ENCODE results near the gene PRR5. TPM values are rescaled to one million over a fixed set of nuclear protein-coding genes. Genes with fewer than 3 reads are reported as not detected.

PRR5 gene
- total RNA-seq, 1 experiment from 2014 or later: 11.8 TPM

DNA sequence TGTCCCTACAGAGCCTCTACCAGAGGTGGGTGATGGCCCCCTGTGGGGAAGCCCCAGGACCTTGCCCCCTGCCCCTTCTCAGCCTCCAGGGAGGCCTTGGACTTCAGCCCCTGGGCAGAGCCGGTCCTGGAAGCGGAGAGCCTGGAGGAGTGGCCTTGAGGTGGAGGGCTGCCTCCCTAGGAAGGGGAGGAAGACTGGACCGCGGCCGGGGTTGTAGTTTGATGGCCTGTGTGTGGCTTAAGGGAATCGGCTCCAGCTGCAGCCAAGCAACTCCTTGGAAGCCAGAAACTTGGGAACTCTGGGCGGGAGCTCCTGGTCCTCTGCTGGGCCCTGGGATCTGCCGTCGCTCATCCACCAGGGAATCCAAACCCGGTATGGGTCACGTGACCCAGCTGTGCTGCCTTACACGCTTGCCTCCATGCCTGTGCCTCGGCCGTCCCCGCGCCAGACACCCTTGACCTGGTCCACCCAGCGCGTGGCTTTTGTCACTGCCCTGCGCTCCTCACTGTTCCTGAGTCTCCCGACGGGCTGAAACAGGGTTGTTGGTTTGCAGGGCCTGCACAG lies 26.8 kb downstream of the PRR5 start:
- Histone ChIP-seq H3K79me2 (ENCODE audit: insufficient read depth, low read length) (no peaks in the 10 kb centered on the region), H2BK120ac (ENCODE audit: low read depth, low read length, poor library complexity, severe bottlenecking) (no peak overlapping the region), H3T11ph (ENCODE audit: low read length) (no peak overlapping the region), H2BK20ac (ENCODE audit: low read depth, low read length, poor library complexity, severe bottlenecking) (no peak overlapping the region), H3K23me2 (ENCODE audit: insufficient read length, low read depth, low read length, poor library complexity, severe bottlenecking) (no peaks in the 10 kb centered on the region), H2BK15ac (ENCODE audit: low read depth, low read length) (no peak overlapping the region; the same call in 1 of the 2 replicates), H3K79me1 (ENCODE audit: insufficient read depth, low read depth, low read length, poor library complexity, severe bottlenecking) (no peaks in the 10 kb centered on the region), H3K9me3 (ENCODE audit: control insufficient read depth, low read depth, low read length) (no peaks in the 10 kb centered on the region), H3K23ac (ENCODE audit: insufficient read length, low read depth, low read length) (no peak overlapping the region), H3K14ac (ENCODE audit: insufficient read depth, low read length) (no peak overlapping the region), H4K91ac (ENCODE audit: insufficient read length, low read depth, low read length) (no peak overlapping the region), H2BK5ac (ENCODE audit: insufficient read length, low read length) (no peak overlapping the region), H4K5ac (ENCODE audit: insufficient read length, low read depth, low read length) (no peak overlapping the region), H3K9ac (ENCODE audit: extremely low read depth, insufficient read length, low read length) (no peak overlapping the region), H3K18ac (ENCODE audit: insufficient read length, low read depth, low read length) (no peak overlapping the region), H2AFZ (ENCODE audit: low read length) (no peak overlapping the region), H3K27me3 (ENCODE audit: insufficient read depth, low read length) (no peaks in the 10 kb centered on the region), H3K27ac (ENCODE audit: insufficient read length, low read depth, low read length) (no peak overlapping the region), H3K56ac (ENCODE audit: insufficient read length, low read depth, low read length) (no peak overlapping the region), H4K20me1 (ENCODE audit: control insufficient read depth, insufficient read depth, insufficient read length) (no peaks in the 10 kb centered on the region), H2AK5ac (ENCODE audit: insufficient read length, low read length) (no peak overlapping the region), H4K8ac (replicated peaks; ENCODE audit: insufficient read length, low read depth, low read length) (no peak overlapping the region), H2BK12ac (ENCODE audit: insufficient read length, low read depth, low read length) (no peak overlapping the region), H3K4me1 (ENCODE audit: insufficient read depth, low read length) (no peaks in the 10 kb centered on the region), H3K4me2 (ENCODE audit: insufficient read depth, insufficient read length, low read length) (no peak overlapping the region), H3K4ac (ENCODE audit: low read depth, low read length) (no peak overlapping the region)
- no peak for DNase-seq
- Mint-ChIP-seq H3K27me3 (ENCODE audit: low read depth) (no peaks in the 10 kb centered on the region), H3K9me3 (no peaks in the 10 kb centered on the region), H3K4me3 (no peak overlapping the region), H3K36me3 (ENCODE audit: insufficient read depth in 1 of 3, low read depth in 3 of 3) (peaks cover 0 to 3% (median 0%) of the 10 kb centered on the region in 3 experiments; a peak in 1 of 7 replicates), H3K27ac (peak overlapping the region in 1 of 3 experiments; percentile 83; a peak in 3 of 7 replicates), H3K4me1 (peaks cover 2 to 10% of the 10 kb centered on the region in 2 experiments; a peak in 2 of 4 replicates)
- WGBS (ENCODE audit: extremely low coverage, insufficient read length, low lambda C conversion rate): no CpG with 5 or more reads among the region's 21 CpGs
- TF ChIP-seq, protein P1, sequence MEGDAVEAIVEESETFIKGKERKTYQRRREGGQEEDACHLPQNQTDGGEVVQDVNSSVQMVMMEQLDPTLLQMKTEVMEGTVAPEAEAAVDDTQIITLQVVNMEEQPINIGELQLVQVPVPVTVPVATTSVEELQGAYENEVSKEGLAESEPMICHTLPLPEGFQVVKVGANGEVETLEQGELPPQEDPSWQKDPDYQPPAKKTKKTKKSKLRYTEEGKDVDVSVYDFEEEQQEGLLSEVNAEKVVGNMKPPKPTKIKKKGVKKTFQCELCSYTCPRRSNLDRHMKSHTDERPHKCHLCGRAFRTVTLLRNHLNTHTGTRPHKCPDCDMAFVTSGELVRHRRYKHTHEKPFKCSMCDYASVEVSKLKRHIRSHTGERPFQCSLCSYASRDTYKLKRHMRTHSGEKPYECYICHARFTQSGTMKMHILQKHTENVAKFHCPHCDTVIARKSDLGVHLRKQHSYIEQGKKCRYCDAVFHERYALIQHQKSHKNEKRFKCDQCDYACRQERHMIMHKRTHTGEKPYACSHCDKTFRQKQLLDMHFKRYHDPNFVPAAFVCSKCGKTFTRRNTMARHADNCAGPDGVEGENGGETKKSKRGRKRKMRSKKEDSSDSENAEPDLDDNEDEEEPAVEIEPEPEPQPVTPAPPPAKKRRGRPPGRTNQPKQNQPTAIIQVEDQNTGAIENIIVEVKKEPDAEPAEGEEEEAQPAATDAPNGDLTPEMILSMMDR (conservative IDR thresholded peaks at IDR 0.05): no peak
